B cell (primary cell): ENCODE data around the gene TBC1D14.

Experiments used
- CTCF ChIP-seq: fragments of 200-600 bp; IDR thresholded peaks from one replicate; pipeline ENCODE4 v1.8.0; 2022; ENCODE audit warnings: antibody characterized with exemption, mild to moderate bottlenecking
- EZH2 ChIP-seq: IDR thresholded peaks from 2 replicates; pipeline ENCODE4 v1.6.1; 2012; ENCODE audit warnings: borderline replicate concordance, low read depth, mild to moderate bottlenecking, moderate library complexity, low read length; ENCODE audit not compliant: insufficient read depth, poor library complexity, severe bottlenecking

- no peak for TF ChIP-seq EZH2
- no peak for TF ChIP-seq CTCF
Observed at GRCh38 chr4:6909970-6910339, 329 bp downstream of the TBC1D14 start.
